ENCODE data around the gene MCM10.

- TF ChIP-seq EZH2 (IDR thresholded peaks at IDR 0.05; ENCODE audit: borderline replicate concordance, low read length): no peak
- TF ChIP-seq, protein P1, sequence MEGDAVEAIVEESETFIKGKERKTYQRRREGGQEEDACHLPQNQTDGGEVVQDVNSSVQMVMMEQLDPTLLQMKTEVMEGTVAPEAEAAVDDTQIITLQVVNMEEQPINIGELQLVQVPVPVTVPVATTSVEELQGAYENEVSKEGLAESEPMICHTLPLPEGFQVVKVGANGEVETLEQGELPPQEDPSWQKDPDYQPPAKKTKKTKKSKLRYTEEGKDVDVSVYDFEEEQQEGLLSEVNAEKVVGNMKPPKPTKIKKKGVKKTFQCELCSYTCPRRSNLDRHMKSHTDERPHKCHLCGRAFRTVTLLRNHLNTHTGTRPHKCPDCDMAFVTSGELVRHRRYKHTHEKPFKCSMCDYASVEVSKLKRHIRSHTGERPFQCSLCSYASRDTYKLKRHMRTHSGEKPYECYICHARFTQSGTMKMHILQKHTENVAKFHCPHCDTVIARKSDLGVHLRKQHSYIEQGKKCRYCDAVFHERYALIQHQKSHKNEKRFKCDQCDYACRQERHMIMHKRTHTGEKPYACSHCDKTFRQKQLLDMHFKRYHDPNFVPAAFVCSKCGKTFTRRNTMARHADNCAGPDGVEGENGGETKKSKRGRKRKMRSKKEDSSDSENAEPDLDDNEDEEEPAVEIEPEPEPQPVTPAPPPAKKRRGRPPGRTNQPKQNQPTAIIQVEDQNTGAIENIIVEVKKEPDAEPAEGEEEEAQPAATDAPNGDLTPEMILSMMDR (conservative IDR thresholded peaks at IDR 0.05 in 1 of 2, IDR thresholded peaks at IDR 0.05 in 1 of 2; ENCODE audit: extremely low read depth in 1 of 2, insufficient read depth in 1 of 2, low read depth in 1 of 2, low read length in 2 of 2): no peak
These were observed 16.5 kb upstream of the MCM10 start for GRCh38 chr10:13144814-13145213.
